ENCODE data around the gene CROCC. TPM values are rescaled to one million over a fixed set of nuclear protein-coding genes. Genes with fewer than 3 reads are reported as not detected.
A peak's percentile ranks its signal among the peaks of the same experiment; 100 is the strongest.
"Not testable (repeated sequence)": the region's sequence is repeated elsewhere in the genome, so short reads cannot be mapped to it uniquely, and the experiment has no call there.

The CROCC gene
- polyA plus RNA-seq, 1 donor (not counting 4 experiments of a cell fraction or from before 2014, with no cell fraction given): 8.2 TPM

- dilution Hi-C loops (cut with MboI; ENCODE audit: extremely low pct_ligation_motif_present, low sequenced_read_pairs): no loop called here
- FAIRE-seq: no peak
- Histone ChIP-seq H3K9ac (ENCODE audit: control insufficient read depth, extremely low read depth, insufficient read depth, low read length) (peak overlapping the region; percentile 83), H3K9me3 (ENCODE audit: control insufficient read depth, low read depth, low read length) (no peaks in the 10 kb centered on the region), H4K20me1 (ENCODE audit: control insufficient read depth, extremely low read depth, insufficient read depth, low read length) (no peaks in the 10 kb centered on the region), H3K27ac (ENCODE audit: control insufficient read depth, insufficient read depth, low read length) (peak overlapping the region; percentile 36), H3K9me1 (ENCODE audit: control insufficient read depth, extremely low read depth, insufficient read depth, low read length) (no peaks in the 10 kb centered on the region), H2AFZ (ENCODE audit: control insufficient read depth, low read length) (peak overlapping the region; percentile 99), H3K4me2 (ENCODE audit: control insufficient read depth, extremely low read depth, insufficient read depth, low read depth, low read length) (peak overlapping the region; percentile 84), H3K27me3 (ENCODE audit: control insufficient read depth, extremely low read depth, insufficient read depth, low read length) (no peaks in the 10 kb centered on the region), H3K36me3 (ENCODE audit: control insufficient read depth in 2 of 2, extremely low read depth in 1 of 2, insufficient read depth in 2 of 2, low read length in 2 of 2) (no peaks in the 10 kb centered on the region), H3K79me2 (ENCODE audit: control insufficient read depth, insufficient read depth, low read length) (no peaks in the 10 kb centered on the region), H3K4me3 (ENCODE audit: control insufficient read depth in 2 of 3, extremely low read depth in 1 of 3, insufficient read depth in 2 of 3, low read depth in 1 of 3, low read length in 3 of 3) (peak overlapping the region; percentile 58 to 89 (median 78)), H3K4me1 (ENCODE audit: control insufficient read depth, extremely low read depth, insufficient read depth, low read length) (peaks cover 15% of the 10 kb centered on the region)
- peak; percentile 84 for DNase-seq (ENCODE audit: low read depth, low spot score)
- TF ChIP-seq CTCF (optimal IDR thresholded peaks at IDR 0.05 in 1 of 3, IDR thresholded peaks at IDR 0.05 in 1 of 3, conservative IDR thresholded peaks at IDR 0.05 in 1 of 3; ENCODE audit: extremely low read depth in 1 of 3, insufficient read depth in 2 of 3, low read length in 3 of 3): peak in 2 of 3 experiments; percentile 4 to 41
- TF ChIP-seq EZH2 (IDR thresholded peaks at IDR 0.05; ENCODE audit: low read length): no peak
Observed at GRCh38 chr1:16913833-16914662, 7.7 kb upstream of the CROCC start.

- H3K79me2 ChIP-seq (ENCODE audit: control insufficient read depth, insufficient read depth, low read length); dilution Hi-C loops (cut with MboI; ENCODE audit: extremely low pct_ligation_motif_present, low sequenced_read_pairs); DNase-seq (ENCODE audit: low read depth, low spot score); H4K20me1 ChIP-seq (ENCODE audit: control insufficient read depth, extremely low read depth, insufficient read depth, low read length); H3K27me3 ChIP-seq (ENCODE audit: control insufficient read depth, extremely low read depth, insufficient read depth, low read length); H2AFZ ChIP-seq (ENCODE audit: control insufficient read depth, low read length); H3K36me3 ChIP-seq (ENCODE audit: control insufficient read depth in 2 of 2, extremely low read depth in 1 of 2, insufficient read depth in 2 of 2, low read length in 2 of 2); H3K9me3 ChIP-seq (ENCODE audit: control insufficient read depth, low read depth, low read length); H3K9me1 ChIP-seq (ENCODE audit: control insufficient read depth, extremely low read depth, insufficient read depth, low read length): not testable (repeated sequence)
- peak overlapping the region; percentile 84 for H3K4me2 ChIP-seq (ENCODE audit: control insufficient read depth, extremely low read depth, insufficient read depth, low read depth, low read length)
- FAIRE-seq: peak; percentile 48
- peak overlapping the region; percentile 58 to 89 (median 78) for H3K4me3 ChIP-seq (ENCODE audit: control insufficient read depth in 2 of 3, extremely low read depth in 1 of 3, insufficient read depth in 2 of 3, low read depth in 1 of 3, low read length in 3 of 3)
- peak overlapping the region; percentile 8 for H3K27ac ChIP-seq (ENCODE audit: control insufficient read depth, insufficient read depth, low read length)
- peaks cover 15% of the 10 kb centered on the region for H3K4me1 ChIP-seq (ENCODE audit: control insufficient read depth, extremely low read depth, insufficient read depth, low read length)
- H3K9ac ChIP-seq (ENCODE audit: control insufficient read depth, extremely low read depth, insufficient read depth, low read length): peak overlapping the region; percentile 83
Observed at GRCh38 chr1:16914928-16915626, 6.7 kb upstream of the CROCC start.
